ENCODE results near the gene GTSF1L. TPM values are rescaled to one million over a fixed set of nuclear protein-coding genes. Genes with fewer than 3 reads are reported as not detected.
A peak's percentile ranks its signal among the peaks of the same experiment; 100 is the strongest.
"Not testable (repeated sequence)": the region's sequence is repeated elsewhere in the genome, so short reads cannot be mapped to it uniquely, and the experiment has no call there.

The GTSF1L gene
- total RNA-seq, 1 donor from 2014 or later = not detected

DNA sequence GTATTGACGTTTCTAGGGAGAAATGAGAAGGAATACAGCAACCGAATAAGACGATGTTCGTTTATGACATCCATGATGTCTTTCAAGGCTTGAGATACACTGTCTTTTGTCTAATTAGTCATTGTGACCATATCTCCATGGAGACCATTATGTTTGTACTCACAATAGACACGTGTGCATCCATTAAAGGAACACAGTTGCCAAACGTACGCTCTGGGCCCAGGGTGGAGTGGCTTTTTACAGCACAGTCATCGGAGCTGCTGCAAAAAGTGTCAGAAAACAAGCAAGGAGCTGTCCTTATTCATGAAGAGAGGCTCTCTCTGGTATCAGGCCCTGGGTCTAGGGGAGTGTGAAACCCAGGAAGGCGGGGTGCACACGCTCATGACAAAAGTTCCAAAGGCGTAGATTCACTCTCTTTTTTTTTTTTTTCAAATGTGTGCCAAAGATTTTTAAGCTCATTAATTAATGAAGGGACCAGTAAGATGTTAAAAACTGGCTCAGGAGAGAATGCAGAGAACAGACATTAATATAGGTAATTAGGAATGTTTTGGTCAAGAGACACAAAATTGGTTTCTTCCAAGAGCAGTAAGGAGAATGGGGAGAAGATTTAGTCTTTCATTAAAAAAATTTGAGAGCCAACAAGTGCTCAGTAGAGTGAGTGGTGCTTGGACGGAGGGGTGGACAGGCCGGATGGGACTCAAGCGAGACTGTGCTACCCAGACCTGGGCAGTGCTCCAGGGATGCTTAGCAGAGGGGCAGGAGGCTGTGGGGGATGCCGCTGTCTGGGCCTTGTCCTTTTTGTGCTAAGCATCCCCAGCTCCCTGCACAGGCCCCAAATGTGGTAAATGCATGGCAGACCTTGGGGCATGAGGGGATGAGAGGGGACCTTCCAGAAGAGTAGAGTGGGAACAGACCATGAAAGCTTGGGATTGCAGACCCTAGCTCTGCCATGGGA lies 34.9 kb upstream of the GTSF1L start:
- peaks cover 37% of the 10 kb centered on the region for H3K27me3 Mint-ChIP-seq (ENCODE audit: low read depth, unreplicated experiment)
- no peaks in the 10 kb centered on the region for H3K79me2 ChIP-seq (ENCODE audit: insufficient read depth, low read length)
- TF ChIP-seq, protein P1, sequence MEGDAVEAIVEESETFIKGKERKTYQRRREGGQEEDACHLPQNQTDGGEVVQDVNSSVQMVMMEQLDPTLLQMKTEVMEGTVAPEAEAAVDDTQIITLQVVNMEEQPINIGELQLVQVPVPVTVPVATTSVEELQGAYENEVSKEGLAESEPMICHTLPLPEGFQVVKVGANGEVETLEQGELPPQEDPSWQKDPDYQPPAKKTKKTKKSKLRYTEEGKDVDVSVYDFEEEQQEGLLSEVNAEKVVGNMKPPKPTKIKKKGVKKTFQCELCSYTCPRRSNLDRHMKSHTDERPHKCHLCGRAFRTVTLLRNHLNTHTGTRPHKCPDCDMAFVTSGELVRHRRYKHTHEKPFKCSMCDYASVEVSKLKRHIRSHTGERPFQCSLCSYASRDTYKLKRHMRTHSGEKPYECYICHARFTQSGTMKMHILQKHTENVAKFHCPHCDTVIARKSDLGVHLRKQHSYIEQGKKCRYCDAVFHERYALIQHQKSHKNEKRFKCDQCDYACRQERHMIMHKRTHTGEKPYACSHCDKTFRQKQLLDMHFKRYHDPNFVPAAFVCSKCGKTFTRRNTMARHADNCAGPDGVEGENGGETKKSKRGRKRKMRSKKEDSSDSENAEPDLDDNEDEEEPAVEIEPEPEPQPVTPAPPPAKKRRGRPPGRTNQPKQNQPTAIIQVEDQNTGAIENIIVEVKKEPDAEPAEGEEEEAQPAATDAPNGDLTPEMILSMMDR (IDR thresholded peaks at IDR 0.05; ENCODE audit: insufficient read depth, low read depth, low read length) = no peak
- TF ChIP-seq EZH2 (IDR thresholded peaks at IDR 0.05; ENCODE audit: insufficient read depth, low read length) = no peak
- no peak overlapping the region for H3K9ac ChIP-seq (ENCODE audit: low read length)
- H3K4me3 Mint-ChIP-seq (ENCODE audit: unreplicated experiment) = no peak overlapping the region
- no peaks in the 10 kb centered on the region for H4K20me1 ChIP-seq (ENCODE audit: insufficient read depth, low read length)
- peaks cover 4% of the 10 kb centered on the region for H3K4me1 ChIP-seq (ENCODE audit: insufficient read depth, low read length)
- no peak overlapping the region for H3K27ac Mint-ChIP-seq (ENCODE audit: unreplicated experiment)
- H2AFZ ChIP-seq (ENCODE audit: low read depth, low read length) = no peak overlapping the region
- FAIRE-seq (no peak), DNase-seq (ENCODE audit: low read depth) (peak; percentile 28)
- H3K27me3 ChIP-seq (ENCODE audit: insufficient read depth, low read length) = peaks cover 7% of the 10 kb centered on the region
- no peaks in the 10 kb centered on the region for H3K36me3 Mint-ChIP-seq (ENCODE audit: low read depth, unreplicated experiment)
- H3K36me3 ChIP-seq (ENCODE audit: insufficient read depth, low read length) = no peaks in the 10 kb centered on the region
- no peaks in the 10 kb centered on the region for H3K4me1 Mint-ChIP-seq (ENCODE audit: low read depth, unreplicated experiment)
- H3K27ac ChIP-seq (ENCODE audit: low read depth, low read length) = no peak overlapping the region
- no peak overlapping the region for H3K4me2 ChIP-seq (ENCODE audit: low read length)
- no peak overlapping the region for H3K4me3 ChIP-seq (ENCODE audit: insufficient read depth, low read depth, low read length)
- no peaks in the 10 kb centered on the region for H3K9me3 ChIP-seq (ENCODE audit: insufficient read depth, low read depth, low read length)
- no peaks in the 10 kb centered on the region for H3K9me3 Mint-ChIP-seq (ENCODE audit: unreplicated experiment)

DNA sequence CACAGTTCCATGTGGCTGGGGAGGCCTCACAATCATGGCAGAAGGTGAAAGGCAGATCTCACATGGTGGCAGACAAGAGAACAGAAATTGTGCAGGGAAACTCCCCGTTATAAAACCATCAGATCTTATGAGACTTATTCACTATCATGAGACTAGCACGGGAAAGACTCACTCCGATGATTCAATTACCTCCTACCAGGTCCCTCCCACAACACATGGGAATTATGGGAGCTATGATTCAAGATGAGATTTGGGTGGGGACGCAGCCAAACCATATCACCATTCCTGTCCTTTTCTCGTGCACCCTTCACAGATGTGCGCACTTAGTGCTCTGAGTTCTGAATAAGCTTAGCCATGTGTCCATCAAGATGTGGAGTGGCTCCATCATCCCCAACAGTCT lies 31.1 kb upstream of the GTSF1L start:
- H3K4me1 ChIP-seq (ENCODE audit: insufficient read depth, low read length); H3K27me3 ChIP-seq (ENCODE audit: insufficient read depth, low read length); H3K4me3 Mint-ChIP-seq (ENCODE audit: unreplicated experiment); H2AFZ ChIP-seq (ENCODE audit: low read depth, low read length); H3K27ac ChIP-seq (ENCODE audit: low read depth, low read length); H3K36me3 ChIP-seq (ENCODE audit: insufficient read depth, low read length); FAIRE-seq; H3K9ac ChIP-seq (ENCODE audit: low read length); H4K20me1 ChIP-seq (ENCODE audit: insufficient read depth, low read length); H3K4me1 Mint-ChIP-seq (ENCODE audit: low read depth, unreplicated experiment); H3K36me3 Mint-ChIP-seq (ENCODE audit: low read depth, unreplicated experiment); H3K9me3 Mint-ChIP-seq (ENCODE audit: unreplicated experiment); H3K9me3 ChIP-seq (ENCODE audit: insufficient read depth, low read depth, low read length); H3K4me2 ChIP-seq (ENCODE audit: low read length); H3K27ac Mint-ChIP-seq (ENCODE audit: unreplicated experiment); H3K79me2 ChIP-seq (ENCODE audit: insufficient read depth, low read length); H3K4me3 ChIP-seq (ENCODE audit: insufficient read depth, low read depth, low read length): not testable (repeated sequence)
- peak; percentile 38 for DNase-seq (ENCODE audit: low read depth)
- peaks cover 42% of the 10 kb centered on the region for H3K27me3 Mint-ChIP-seq (ENCODE audit: low read depth, unreplicated experiment)

GRCh38 chr20:43755851-43756250 lies 29.0 kb upstream of the GTSF1L start:
- H3K27me3 Mint-ChIP-seq (ENCODE audit: low read depth, unreplicated experiment) = peaks cover 31% of the 10 kb centered on the region
- TF ChIP-seq, protein P1 (IDR thresholded peaks at IDR 0.05; ENCODE audit: insufficient read depth, low read depth, low read length) = no peak
- TF ChIP-seq EZH2 (IDR thresholded peaks at IDR 0.05; ENCODE audit: insufficient read depth, low read length) = no peak

More at GRCh38 chr20:43755851-43756250, 29.0 kb upstream of the GTSF1L start:
- Histone ChIP-seq H2AFZ (ENCODE audit: low read depth, low read length) (peak overlapping the region; percentile 14), H3K9ac (ENCODE audit: low read length) (peak overlapping the region; percentile 33), H3K27me3 (ENCODE audit: insufficient read depth, low read length) (no peaks in the 10 kb centered on the region), H3K36me3 (ENCODE audit: insufficient read depth, low read length) (no peaks in the 10 kb centered on the region), H3K27ac (ENCODE audit: low read depth, low read length) (peak overlapping the region; percentile 40), H3K9me3 (ENCODE audit: insufficient read depth, low read depth, low read length) (no peaks in the 10 kb centered on the region), H3K4me3 (ENCODE audit: insufficient read depth, low read depth, low read length) (no peak overlapping the region), H3K79me2 (ENCODE audit: insufficient read depth, low read length) (no peaks in the 10 kb centered on the region), H4K20me1 (ENCODE audit: insufficient read depth, low read length) (no peaks in the 10 kb centered on the region), H3K4me1 (ENCODE audit: insufficient read depth, low read length) (peaks cover 29% of the 10 kb centered on the region), H3K4me2 (ENCODE audit: low read length) (peak overlapping the region; percentile 33)
- FAIRE-seq = no peak
- Mint-ChIP-seq H3K27ac (ENCODE audit: unreplicated experiment) (no peak overlapping the region), H3K9me3 (ENCODE audit: unreplicated experiment) (peaks cover 2% of the 10 kb centered on the region), H3K4me3 (ENCODE audit: unreplicated experiment) (no peak overlapping the region), H3K36me3 (ENCODE audit: low read depth, unreplicated experiment) (no peaks in the 10 kb centered on the region), H3K4me1 (ENCODE audit: low read depth, unreplicated experiment) (peaks cover 9% of the 10 kb centered on the region)
- peak; percentile 90 for DNase-seq (ENCODE audit: low read depth)
